Muscle of leg (tissue), 11 donors: ENCODE data around the gene LRP2. TPM values are rescaled to one million over a fixed set of nuclear protein-coding genes. Genes with fewer than 3 reads are reported as not detected.
A peak's percentile ranks its signal among the peaks of the same experiment; 100 is the strongest.

ENCODE experiments used
- DNase-seq: peaks from one replicate; pipeline ENCODE4 v3.0.0; 2013
- H3K27ac ChIP-seq: one replicate; pipeline ENCODE4 v1.5.1; 2013; ENCODE audit warnings: mild to moderate bottlenecking, low read length, control low read depth
- H3K27me3 ChIP-seq: one replicate; pipeline ENCODE4 v1.6.1; 2013; ENCODE audit warnings: low read length; ENCODE audit not compliant: control insufficient read depth, insufficient read depth
- H3K36me3 ChIP-seq: one replicate; pipeline ENCODE4 v1.6.1; 2013; ENCODE audit warnings: low read length; ENCODE audit not compliant: control insufficient read depth, insufficient read depth
- H3K4me1 ChIP-seq: one replicate; pipeline ENCODE4 v1.6.1; 2013; ENCODE audit warnings: low read length; ENCODE audit not compliant: control insufficient read depth, insufficient read depth
- H3K4me3 ChIP-seq: one replicate; pipeline ENCODE4 v1.5.1; 2013; ENCODE audit warnings: low read length, control low read depth
- H3K9me3 ChIP-seq: replicated peaks from 2 replicates; pipeline ENCODE4 v1.6.1; 2013; ENCODE audit warnings: low read depth, low read length; ENCODE audit not compliant: control insufficient read depth
- WGBS: methylation state at CpG from one replicate; pipeline ENCODE4 v1.1.5; 2013; ENCODE audit warnings: missing lambda C conversion rate; ENCODE audit not compliant: insufficient coverage; 5-methylcytosine and 5-hydroxymethylcytosine counted together
- polyA plus RNA-seq, 8 donors: library from polyadenylated mRNA; unstranded; fragments of 120-200 nt; gene quantifications; one replicate each; pipeline versions ENCODE4 v1.2.1 to v1.2.3, GENCODE V29; 2013; ENCODE audit warnings: inconsistent platforms in 1 of 8, low replicate concordance in 1 of 8; ENCODE audit not compliant: insufficient read length in 8 of 8, insufficient read depth in 1 of 8
- total RNA-seq: library from RNA; stranded (reverse); fragments of 120-200 nt; gene quantifications from one replicate; pipeline ENCODE4 v1.2.4, GENCODE V29; 2013

Gene LRP2
- total and polyA plus RNA-seq, 9 donors: 0.05 to 0.40 (median 0.09) TPM; not detected in 1

DNA sequence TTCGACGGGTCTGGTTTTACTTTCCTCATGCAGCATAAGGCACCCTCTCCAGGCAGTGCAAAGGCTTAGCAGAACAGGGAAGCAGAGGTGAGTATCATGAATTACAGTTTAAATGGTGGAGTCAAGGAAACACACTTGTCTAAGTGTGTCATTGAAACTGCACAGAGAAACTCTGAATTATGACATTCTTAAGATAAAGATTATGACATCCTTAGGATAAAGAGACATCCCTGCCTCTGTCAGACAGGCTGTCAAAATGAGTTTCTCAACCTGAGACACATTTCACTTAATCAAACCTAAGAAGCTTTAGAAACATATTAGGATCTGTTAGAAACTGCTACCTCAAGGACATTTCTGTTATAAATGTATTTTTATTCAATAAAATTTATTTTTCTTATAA, 179.8 kb downstream of the LRP2 start:
- Histone ChIP-seq H3K4me3 (no peak overlapping the region), H3K4me1 (no peaks in the 10 kb centered on the region), H3K27me3 (no peaks in the 10 kb centered on the region), H3K9me3 (no peaks in the 10 kb centered on the region), H3K27ac (no peak overlapping the region), H3K36me3 (no peaks in the 10 kb centered on the region)
- no peak for DNase-seq
- WGBS: no CpG with 5 or more reads among the region's 2 CpGs

DNA sequence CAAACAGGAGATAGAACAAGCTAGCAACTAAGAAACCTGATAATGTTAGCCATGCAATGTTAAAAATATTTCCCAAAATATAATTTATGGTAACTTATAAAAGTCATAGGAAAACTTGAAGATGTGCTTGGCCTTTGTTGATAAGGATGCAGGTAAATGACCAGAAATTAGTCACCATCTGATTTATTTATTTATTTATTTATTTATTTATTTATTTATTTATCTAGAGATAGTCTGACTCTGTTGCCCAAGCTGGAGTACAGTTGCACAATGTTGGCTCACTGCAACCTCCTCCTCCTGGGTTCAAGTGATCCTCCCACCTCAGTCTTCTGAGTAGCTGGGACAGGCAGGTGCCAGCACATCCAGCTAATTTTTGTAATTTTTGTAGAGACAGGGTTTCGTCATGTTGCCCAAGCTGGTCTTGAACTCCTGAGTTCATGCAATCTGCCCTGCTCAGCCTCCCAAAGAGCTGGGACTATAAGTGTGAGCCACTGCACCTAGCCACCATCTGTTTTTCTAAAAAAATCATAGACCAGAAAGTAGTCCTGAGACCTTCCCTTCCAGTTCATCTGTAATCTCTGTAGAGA, 183.4 kb downstream of the LRP2 start:
- Histone ChIP-seq H3K36me3 (no peaks in the 10 kb centered on the region), H3K4me1 (no peaks in the 10 kb centered on the region), H3K4me3 (no peak overlapping the region), H3K27me3 (no peaks in the 10 kb centered on the region), H3K27ac (no peak overlapping the region), H3K9me3 (no peaks in the 10 kb centered on the region)
- 86% methylated on average over 1 of the region's 1 CpG for WGBS
- no peak for DNase-seq

DNA sequence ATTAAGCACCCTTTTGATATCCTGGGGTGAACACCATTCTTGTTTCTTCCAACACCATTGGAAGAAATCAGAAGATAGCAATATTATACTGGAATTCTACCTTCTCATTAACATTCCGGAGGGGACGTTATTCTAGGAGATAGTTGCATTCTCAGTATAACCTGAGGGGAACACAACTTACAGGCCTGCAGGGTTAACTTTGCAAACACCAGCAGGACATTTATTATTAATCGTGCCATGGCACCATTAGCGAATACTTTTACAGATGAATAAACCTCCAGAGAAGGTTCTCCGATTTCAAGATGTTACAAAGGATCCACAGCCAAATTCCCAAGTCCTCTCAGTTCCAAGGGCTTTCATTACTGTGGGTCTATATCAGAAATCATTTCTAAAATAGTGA, 184.0 kb downstream of the LRP2 start:
- H3K27ac ChIP-seq: no peak overlapping the region
- H3K4me1 ChIP-seq: no peaks in the 10 kb centered on the region
- no peaks in the 10 kb centered on the region for H3K27me3 ChIP-seq
- 60% methylated on average over 1 of the region's 5 CpGs for WGBS
- no peaks in the 10 kb centered on the region for H3K36me3 ChIP-seq
- H3K4me3 ChIP-seq: no peak overlapping the region
- H3K9me3 ChIP-seq: no peaks in the 10 kb centered on the region
- no peak for DNase-seq

DNA sequence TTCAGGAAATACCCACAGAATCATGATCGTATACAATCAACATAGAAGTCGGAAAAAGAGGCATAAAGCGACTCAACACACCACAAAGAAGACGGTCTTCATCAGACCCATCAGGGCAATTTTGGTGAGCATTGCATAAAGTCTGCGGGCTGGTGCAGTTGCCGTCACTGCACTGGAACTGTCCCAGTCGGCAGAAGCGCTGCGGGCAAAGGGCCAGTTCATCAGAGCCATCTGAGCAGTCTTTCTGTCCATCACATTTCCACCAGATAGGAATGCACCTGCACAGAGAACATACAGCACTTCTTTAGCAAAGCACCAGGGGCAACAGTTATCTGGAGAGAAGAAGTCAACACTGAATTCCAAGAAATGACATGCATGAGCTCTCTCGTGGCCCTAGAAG, 187.2 kb downstream of the LRP2 start:
- WGBS: 94% methylated on average over 5 of the region's 10 CpGs
- Histone ChIP-seq H3K27ac (no peak overlapping the region), H3K4me1 (no peaks in the 10 kb centered on the region), H3K27me3 (no peaks in the 10 kb centered on the region), H3K36me3 (no peaks in the 10 kb centered on the region), H3K4me3 (no peak overlapping the region), H3K9me3 (no peaks in the 10 kb centered on the region)
- no peak for DNase-seq

DNA sequence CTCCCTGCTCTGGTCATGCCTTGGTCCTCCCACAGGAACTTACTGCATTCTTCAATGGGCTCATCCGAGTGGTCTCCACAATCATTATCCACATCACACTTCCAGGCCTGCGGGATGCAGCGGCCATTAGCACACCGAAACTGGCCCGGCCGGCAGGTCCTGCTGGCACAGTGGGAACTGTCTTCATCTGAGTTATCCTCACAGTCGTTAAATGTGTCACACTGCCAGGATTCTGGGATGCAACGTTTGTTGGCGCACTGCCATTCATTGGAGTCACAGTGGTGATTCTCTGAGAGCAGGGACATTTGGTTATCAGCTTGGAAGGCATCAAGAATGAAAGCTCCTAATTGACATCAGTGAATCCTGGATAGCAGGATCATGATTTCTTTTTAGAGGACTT, 188.5 kb downstream of the LRP2 start:
- Histone ChIP-seq H3K27ac (no peak overlapping the region), H3K27me3 (no peaks in the 10 kb centered on the region), H3K36me3 (no peaks in the 10 kb centered on the region), H3K4me1 (no peaks in the 10 kb centered on the region), H3K4me3 (no peak overlapping the region), H3K9me3 (no peaks in the 10 kb centered on the region)
- 74% methylated on average over 9 of the region's 9 CpGs for WGBS
- peak; percentile 5 for DNase-seq

DNA sequence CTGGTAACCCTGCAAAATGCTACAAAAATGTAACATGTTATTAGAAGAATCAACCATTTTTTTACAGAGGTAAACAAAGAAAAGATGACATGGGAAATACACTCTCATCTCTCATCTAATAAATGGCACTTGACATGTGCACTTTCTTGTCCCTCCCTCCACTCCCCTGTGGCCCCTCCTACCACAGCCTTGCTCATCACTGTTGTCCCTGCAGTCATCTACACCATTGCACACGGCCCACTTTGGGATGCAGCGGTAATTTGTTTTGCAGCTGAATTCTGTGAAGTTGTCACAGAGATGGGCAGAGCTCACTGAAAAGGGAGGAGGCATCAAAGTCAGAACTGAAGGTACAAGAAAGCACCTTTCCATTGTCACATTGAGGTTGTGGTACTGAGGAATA, 189.4 kb downstream of the LRP2 start:
- Histone ChIP-seq H3K4me1 (no peaks in the 10 kb centered on the region), H3K4me3 (no peak overlapping the region), H3K27ac (no peak overlapping the region), H3K9me3 (no peaks in the 10 kb centered on the region), H3K27me3 (no peaks in the 10 kb centered on the region), H3K36me3 (no peaks in the 10 kb centered on the region)
- no CpG with 5 or more reads among the region's 2 CpGs for WGBS
- DNase-seq: no peak

DNA sequence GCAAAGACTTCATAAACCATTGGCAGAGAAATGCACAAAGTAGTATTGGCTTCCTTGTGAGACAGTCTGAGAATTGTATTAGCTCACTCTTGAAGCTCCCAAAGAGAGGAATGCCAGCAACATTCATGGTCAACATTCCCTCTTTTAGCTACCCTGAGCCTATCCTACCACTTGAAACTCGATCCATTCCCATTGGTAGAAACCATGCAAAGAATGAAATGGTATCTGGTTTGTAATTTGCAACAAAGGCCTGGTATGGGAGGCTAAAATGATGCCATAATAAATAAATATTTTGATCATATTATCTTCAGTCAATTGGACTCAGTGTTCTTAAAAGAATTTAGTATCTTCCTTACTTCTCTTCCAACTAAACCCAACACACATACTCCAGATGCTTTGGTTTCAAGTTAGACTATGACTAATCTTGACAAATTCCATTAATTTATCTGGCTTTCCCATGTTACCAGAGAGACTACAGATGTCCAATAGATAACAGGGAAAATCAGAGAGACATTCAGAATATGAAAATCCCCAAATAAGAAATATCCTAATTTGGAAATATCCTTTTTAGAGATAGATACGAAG, 190.1 kb downstream of the LRP2 start:
- Histone ChIP-seq H3K27ac (no peak overlapping the region), H3K9me3 (no peaks in the 10 kb centered on the region), H3K27me3 (no peaks in the 10 kb centered on the region), H3K4me3 (no peak overlapping the region), H3K4me1 (no peaks in the 10 kb centered on the region), H3K36me3 (no peaks in the 10 kb centered on the region)
- no CpG with 5 or more reads among the region's 2 CpGs for whole genome bisulfite sequencing
- no peak for DNase-seq

DNA sequence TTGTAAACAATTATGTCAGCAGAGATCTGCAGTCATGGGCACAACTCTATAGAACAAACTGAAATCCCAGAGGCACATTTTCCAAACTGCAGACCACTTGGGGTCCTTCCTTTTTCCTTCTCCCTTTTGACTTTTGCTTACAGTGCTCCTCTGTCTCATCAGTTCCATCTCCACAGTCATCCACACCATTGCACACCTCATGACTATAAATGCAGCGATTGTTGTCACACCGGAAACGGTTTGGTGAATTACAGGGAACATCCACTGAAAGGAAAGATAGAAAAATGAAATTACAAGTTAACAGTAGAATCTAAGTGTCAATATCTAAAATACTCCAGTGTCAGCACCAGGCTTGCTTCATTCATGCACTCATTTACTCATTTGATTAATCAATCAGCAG, 196.5 kb downstream of the LRP2 start:
- WGBS: no CpG with 5 or more reads among the region's 3 CpGs
- no peaks in the 10 kb centered on the region for H3K9me3 ChIP-seq
- H3K27ac ChIP-seq: no peak overlapping the region
- no peaks in the 10 kb centered on the region for H3K27me3 ChIP-seq
- no peaks in the 10 kb centered on the region for H3K36me3 ChIP-seq
- no peak overlapping the region for H3K4me3 ChIP-seq
- DNase-seq: no peak
- H3K4me1 ChIP-seq: no peaks in the 10 kb centered on the region

DNA sequence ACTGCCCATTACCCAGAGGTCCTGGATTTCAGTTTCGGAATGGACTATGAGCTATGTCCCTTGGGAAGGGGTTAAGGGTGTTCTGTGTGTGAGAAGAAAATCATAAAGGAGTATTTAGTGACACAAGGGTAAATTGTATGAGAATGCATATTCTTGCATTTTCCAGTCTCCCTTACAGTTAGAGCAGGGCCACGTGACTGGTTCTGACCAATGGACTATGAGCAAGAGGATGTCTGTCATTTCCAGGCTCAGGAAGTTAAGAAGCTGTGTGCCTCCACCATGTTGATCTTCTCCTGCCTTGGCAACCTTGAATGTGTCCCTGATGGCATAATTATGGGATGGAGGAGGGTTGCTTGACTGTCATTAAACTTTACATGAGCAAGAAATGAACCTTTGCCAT, 198.0 kb downstream of the LRP2 start:
- DNase-seq: no peak
- H3K4me3 ChIP-seq: no peak overlapping the region
- H3K27ac ChIP-seq: no peak overlapping the region
- 50% methylated on average over 2 of the region's 2 CpGs for WGBS
- H3K36me3 ChIP-seq: no peaks in the 10 kb centered on the region
- no peaks in the 10 kb centered on the region for H3K27me3 ChIP-seq
- H3K4me1 ChIP-seq: no peaks in the 10 kb centered on the region
- no peaks in the 10 kb centered on the region for H3K9me3 ChIP-seq

DNA sequence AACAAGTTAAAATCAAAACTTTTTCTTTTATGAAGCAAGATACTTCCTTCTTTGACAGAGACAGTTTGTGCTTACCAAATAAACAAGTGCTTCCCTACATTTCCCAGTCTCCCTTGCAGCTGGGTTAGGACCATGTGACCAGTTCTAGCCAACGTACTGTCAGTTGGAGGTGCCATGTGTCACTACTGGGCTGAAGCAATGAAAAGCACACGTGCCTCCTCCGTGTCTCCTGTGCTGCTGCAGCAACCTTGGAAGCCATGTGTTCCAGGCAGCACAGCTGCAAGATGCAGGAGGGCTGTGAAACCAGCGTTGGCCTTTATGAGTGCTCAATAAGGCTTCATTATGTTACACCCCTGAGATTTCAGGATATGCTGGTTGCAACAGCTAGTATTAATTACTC, 199.7 kb downstream of the LRP2 start:
- H3K36me3 ChIP-seq: no peaks in the 10 kb centered on the region
- WGBS: 28% methylated on average over 3 of the region's 4 CpGs
- no peaks in the 10 kb centered on the region for H3K4me1 ChIP-seq
- H3K27ac ChIP-seq: no peak overlapping the region
- no peak overlapping the region for H3K4me3 ChIP-seq
- no peaks in the 10 kb centered on the region for H3K9me3 ChIP-seq
- H3K27me3 ChIP-seq: no peaks in the 10 kb centered on the region
- no peak for DNase-seq
